ENCODE results near the gene BMPR2. TPM values are rescaled to one million over a fixed set of nuclear protein-coding genes. Genes with fewer than 3 reads are reported as not detected.

BMPR2 gene
- total RNA-seq, 1 experiment from 2014 or later, result 12.8 TPM

GRCh38 chr2:202353430-202353829 is 22.7 kb upstream of the BMPR2 start:
- RAD21 ChIA-PET (ENCODE audit: low non-redundant PET in 1 of 2, low total read pairs in 2 of 2, uncharacterized antibody in 2 of 2, unreplicated experiment in 2 of 2), result no interaction called here

More at GRCh38 chr2:202353430-202353829, 22.7 kb upstream of the BMPR2 start:
- H3K4me1 ChIP-seq (ENCODE audit: control insufficient read depth in 1 of 2, insufficient read depth in 2 of 2, low read length in 2 of 2), result no peaks in the 10 kb centered on the region
- no TSS peak for BruUV-seq (replicated peaks)
- H3K27ac ChIP-seq (ENCODE audit: low read depth, low read length), result no peak overlapping the region
- CTCF ChIA-PET, result no interaction called here
- no peak overlapping the region for H3K9ac ChIP-seq (ENCODE audit: low read length)
- no peaks in the 10 kb centered on the region for H3K79me2 ChIP-seq (ENCODE audit: insufficient read depth, low read length)
- H3K4me3 ChIP-seq (replicated peaks in 1 of 2; ENCODE audit: low read depth in 1 of 2, low read length in 2 of 2), result no peak overlapping the region
- TF ChIP-seq ATF3 (IDR thresholded peaks at IDR 0.05), result no peak
- TF ChIP-seq ZNF274 (IDR thresholded peaks at IDR 0.05; ENCODE audit: low read depth, low read length), result no peak
- TF ChIP-seq RAD21 (IDR thresholded peaks at IDR 0.05; ENCODE audit: low read depth), result no peak
- TF ChIP-seq CTCF (IDR thresholded peaks at IDR 0.05 in 2 of 3, conservative IDR thresholded peaks at IDR 0.05 in 1 of 3; ENCODE audit: borderline replicate concordance in 1 of 3, insufficient read depth in 1 of 3, low read depth in 2 of 3, low read length in 2 of 3), result no peak
- no peak for TF ChIP-seq YY1 (IDR thresholded peaks at IDR 0.05; ENCODE audit: extremely low read depth, insufficient replicate concordance, low read depth, low read length)
- TF ChIP-seq EGR1 (IDR thresholded peaks at IDR 0.05; ENCODE audit: low read depth), result no peak
- TF ChIP-seq JUND (IDR thresholded peaks at IDR 0.05), result no peak
- no peak for TF ChIP-seq ELF1 (IDR thresholded peaks at IDR 0.05; ENCODE audit: borderline replicate concordance, low read depth)
- TF ChIP-seq SIN3A (IDR thresholded peaks at IDR 0.05; ENCODE audit: low read depth), result no peak
- no peak for TF ChIP-seq CBX3 (IDR thresholded peaks at IDR 0.05; ENCODE audit: low read depth)
- no peak for TF ChIP-seq TCF7L2 (IDR thresholded peaks at IDR 0.05; ENCODE audit: borderline replicate concordance, extremely low read depth, insufficient read depth, insufficient read length)
- no peak for TF ChIP-seq POLR2AphosphoS5 (IDR thresholded peaks at IDR 0.05; ENCODE audit: low read depth, low read length)
- TF ChIP-seq POLR2A (IDR thresholded peaks at IDR 0.05; ENCODE audit: borderline replicate concordance, extremely low read depth, insufficient read depth, insufficient read length), result no peak
- TF ChIP-seq MAX (IDR thresholded peaks at IDR 0.05), result no peak
- TF ChIP-seq ZFX (IDR thresholded peaks at IDR 0.05), result no peak
- no peak for TF ChIP-seq EZH2 (IDR thresholded peaks at IDR 0.05)
- no peak for TF ChIP-seq ZBTB33 (IDR thresholded peaks at IDR 0.05; ENCODE audit: extremely low read depth, insufficient replicate concordance, low read length)
- TF ChIP-seq REST (IDR thresholded peaks at IDR 0.05; ENCODE audit: low read depth), result no peak
- no peak for TF ChIP-seq EZH2phosphoT487 (IDR thresholded peaks at IDR 0.05; ENCODE audit: borderline replicate concordance)
- no peak for DNase-seq (ENCODE audit: low read depth, low spot score)
- H2AFZ ChIP-seq (ENCODE audit: low read depth, low read length, poor library complexity, severe bottlenecking), result no peak overlapping the region
- no peaks in the 10 kb centered on the region for H3K27me3 ChIP-seq (ENCODE audit: insufficient read depth, low read length)
- POLR2A ChIA-PET, result no interaction called here
- H3K9me2 ChIP-seq (ENCODE audit: insufficient read depth), result no peaks in the 10 kb centered on the region
- H3K9me3 ChIP-seq (ENCODE audit: control insufficient read depth in 1 of 2, insufficient read depth in 1 of 2, low read depth in 1 of 2, low read length in 2 of 2), result no peaks in the 10 kb centered on the region
- ATAC-seq, result no peak
- no peaks in the 10 kb centered on the region for H3K36me3 ChIP-seq (ENCODE audit: control insufficient read depth in 1 of 2, insufficient read depth in 2 of 2, low read length in 2 of 2)
- H3K4me2 ChIP-seq (ENCODE audit: low read length), result no peak overlapping the region
- intact Hi-C loops (cut with micrococcal nuclease), result no loop called here
- no peaks in the 10 kb centered on the region for H4K20me1 ChIP-seq (ENCODE audit: insufficient read depth)

Measured in HCT116 (cell line).